Kidney epithelial cell (primary cell): ENCODE results near the gene SEMA5A. TPM values are rescaled to one million over a fixed set of nuclear protein-coding genes. Genes with fewer than 3 reads are reported as not detected.

Experiments
- DNase-seq: peaks from one replicate; pipeline ENCODE4 v3.0.0-alpha.2; 2010; ENCODE audit warnings: low read depth
- H3K27me3 ChIP-seq: 2 replicates; pipeline ENCODE4 v1.6.0; 2011; ENCODE audit warnings: low read length; ENCODE audit not compliant: control insufficient read depth, insufficient read depth
- H3K36me3 ChIP-seq: 2 replicates; pipeline ENCODE4 v1.5.1; 2011; ENCODE audit warnings: low read length; ENCODE audit not compliant: control insufficient read depth, insufficient read depth
- H3K4me3 ChIP-seq: 2 replicates; pipeline ENCODE4 v1.5.1; 2011; ENCODE audit warnings: low read depth, mild to moderate bottlenecking, control low read depth, low read length
- total RNA-seq: library from RNA; depleted of rRNA; stranded (reverse); fragments of >200 nt; gene quantifications from 2 replicates; pipeline ENCODE4 v1.2.3, GENCODE V29; 2015
- TF ChIP-seq, protein P1 (sequence below): IDR thresholded peaks from 2 replicates; pipeline ENCODE4 v1.5.1; 2011; ENCODE audit warnings: mild to moderate bottlenecking, moderate library complexity, low read length, control low read depth, inconsistent platforms; ENCODE audit not compliant: insufficient read depth, poor library complexity, severe bottlenecking

SEMA5A gene
- total RNA-seq, 1 donor from 2014 or later = 4.7 TPM

DNA sequence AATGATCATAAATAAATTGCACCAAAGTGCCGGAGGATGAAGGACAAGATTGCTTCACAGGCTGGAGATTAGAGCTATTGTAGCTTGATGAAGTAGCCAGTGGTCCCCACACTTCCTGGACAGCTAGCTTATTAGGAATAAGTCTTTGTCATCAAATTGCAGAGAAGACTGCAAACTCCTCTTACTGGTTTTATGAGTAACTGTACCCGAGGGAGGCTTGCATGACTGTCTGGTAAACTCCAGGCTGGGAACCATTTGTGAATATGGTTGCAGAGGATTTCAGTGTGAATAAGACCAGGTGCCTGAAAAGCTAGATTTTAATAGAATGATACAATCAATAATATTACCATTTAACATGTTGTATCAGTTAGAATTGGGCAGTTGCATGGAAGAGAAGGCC is 36.5 kb upstream of the SEMA5A start:
- H3K36me3 ChIP-seq = no peaks in the 10 kb centered on the region
- no peak overlapping the region for H3K4me3 ChIP-seq
- TF ChIP-seq, protein P1, sequence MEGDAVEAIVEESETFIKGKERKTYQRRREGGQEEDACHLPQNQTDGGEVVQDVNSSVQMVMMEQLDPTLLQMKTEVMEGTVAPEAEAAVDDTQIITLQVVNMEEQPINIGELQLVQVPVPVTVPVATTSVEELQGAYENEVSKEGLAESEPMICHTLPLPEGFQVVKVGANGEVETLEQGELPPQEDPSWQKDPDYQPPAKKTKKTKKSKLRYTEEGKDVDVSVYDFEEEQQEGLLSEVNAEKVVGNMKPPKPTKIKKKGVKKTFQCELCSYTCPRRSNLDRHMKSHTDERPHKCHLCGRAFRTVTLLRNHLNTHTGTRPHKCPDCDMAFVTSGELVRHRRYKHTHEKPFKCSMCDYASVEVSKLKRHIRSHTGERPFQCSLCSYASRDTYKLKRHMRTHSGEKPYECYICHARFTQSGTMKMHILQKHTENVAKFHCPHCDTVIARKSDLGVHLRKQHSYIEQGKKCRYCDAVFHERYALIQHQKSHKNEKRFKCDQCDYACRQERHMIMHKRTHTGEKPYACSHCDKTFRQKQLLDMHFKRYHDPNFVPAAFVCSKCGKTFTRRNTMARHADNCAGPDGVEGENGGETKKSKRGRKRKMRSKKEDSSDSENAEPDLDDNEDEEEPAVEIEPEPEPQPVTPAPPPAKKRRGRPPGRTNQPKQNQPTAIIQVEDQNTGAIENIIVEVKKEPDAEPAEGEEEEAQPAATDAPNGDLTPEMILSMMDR = no peak
- no peaks in the 10 kb centered on the region for H3K27me3 ChIP-seq
- DNase-seq = no peak

DNA sequence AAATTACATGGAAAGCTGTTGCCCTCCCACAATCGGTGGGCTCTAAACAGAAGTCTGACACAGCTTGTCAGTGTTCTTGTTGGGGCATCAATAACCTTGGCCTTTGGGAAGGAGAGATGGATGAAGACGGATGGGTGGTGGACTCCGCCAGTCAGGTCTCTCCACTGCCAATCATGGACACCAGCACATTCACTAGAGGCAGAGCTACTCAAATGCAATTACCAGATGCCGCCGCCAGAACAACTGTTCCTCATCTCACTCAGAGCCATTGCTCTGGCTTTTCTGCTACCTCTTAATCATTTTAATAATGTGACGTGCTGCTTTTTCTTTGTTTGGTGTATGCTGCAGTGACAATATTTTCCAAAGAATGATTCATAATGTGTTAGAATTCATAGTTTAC is 27.9 kb upstream of the SEMA5A start:
- no peaks in the 10 kb centered on the region for H3K36me3 ChIP-seq
- H3K27me3 ChIP-seq = no peaks in the 10 kb centered on the region
- no peak overlapping the region for H3K4me3 ChIP-seq
- TF ChIP-seq, protein P1 = no peak
- DNase-seq = no peak

DNA sequence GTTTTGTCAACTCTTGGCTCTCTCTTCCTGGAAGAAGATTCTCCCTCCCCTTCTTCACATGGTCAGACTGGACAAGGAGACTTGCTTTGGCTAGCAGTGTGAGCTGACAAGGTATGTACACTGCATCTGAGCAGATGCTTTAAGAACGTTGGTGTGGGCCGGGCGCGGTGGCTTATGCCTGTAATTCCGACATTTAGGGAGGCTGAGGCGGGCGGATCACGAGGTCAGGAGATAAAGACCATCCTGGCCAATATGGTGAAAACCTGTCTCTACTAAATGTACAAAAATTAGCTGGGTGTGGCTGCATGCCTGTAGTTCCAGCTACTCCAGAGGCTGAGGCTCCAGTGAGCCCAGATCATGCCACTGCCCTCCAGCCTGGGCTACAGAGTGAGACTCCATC is 26.4 kb upstream of the SEMA5A start:
- Histone ChIP-seq H3K36me3 (no peaks in the 10 kb centered on the region), H3K4me3 (no peak overlapping the region), H3K27me3 (no peaks in the 10 kb centered on the region)
- TF ChIP-seq, protein P1 = no peak
- no peak for DNase-seq

DNA sequence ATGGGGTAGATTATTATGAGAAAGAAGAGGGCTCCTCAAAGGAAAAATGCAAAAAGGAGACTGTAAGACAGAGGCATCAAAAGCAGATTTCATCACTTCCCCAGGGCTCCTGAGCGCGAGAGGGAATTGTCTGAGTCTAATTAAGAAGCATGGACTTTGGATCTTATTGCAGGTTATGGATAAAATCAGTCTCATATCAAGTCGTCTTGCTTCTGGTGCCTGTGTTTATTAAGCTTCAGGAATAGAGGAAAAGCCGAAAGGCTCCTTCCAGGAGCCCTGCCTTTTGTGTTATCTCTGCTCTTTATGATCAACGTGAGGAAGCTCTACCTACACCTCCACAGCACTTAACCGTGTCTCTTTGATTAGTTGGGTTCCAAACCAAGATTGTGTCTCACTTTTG is 25.0 kb upstream of the SEMA5A start:
- no peak for DNase-seq
- Histone ChIP-seq H3K4me3 (no peak overlapping the region), H3K27me3 (no peaks in the 10 kb centered on the region), H3K36me3 (no peaks in the 10 kb centered on the region)
- TF ChIP-seq, protein P1 = no peak

DNA sequence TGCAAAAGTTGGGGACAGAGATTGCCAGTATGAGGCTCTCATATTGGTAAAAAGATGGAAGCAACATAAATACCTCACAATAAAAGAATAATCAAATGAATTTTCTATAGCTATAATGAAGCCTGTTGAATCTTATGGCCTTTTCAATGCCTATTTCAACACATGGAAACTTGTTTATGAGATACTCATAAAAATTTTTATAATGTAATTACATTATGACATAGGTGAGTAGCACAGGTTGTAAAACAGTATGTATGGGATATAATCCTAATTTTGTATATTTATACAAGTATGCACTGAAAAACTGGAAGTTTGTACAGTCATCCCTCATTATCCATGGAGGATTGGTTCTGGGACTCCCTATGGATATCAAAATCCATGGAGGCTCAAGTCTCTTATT is 21.2 kb upstream of the SEMA5A start:
- no peak overlapping the region for H3K4me3 ChIP-seq
- no peaks in the 10 kb centered on the region for H3K27me3 ChIP-seq
- DNase-seq = no peak
- TF ChIP-seq, protein P1 = no peak
- H3K36me3 ChIP-seq = no peaks in the 10 kb centered on the region

DNA sequence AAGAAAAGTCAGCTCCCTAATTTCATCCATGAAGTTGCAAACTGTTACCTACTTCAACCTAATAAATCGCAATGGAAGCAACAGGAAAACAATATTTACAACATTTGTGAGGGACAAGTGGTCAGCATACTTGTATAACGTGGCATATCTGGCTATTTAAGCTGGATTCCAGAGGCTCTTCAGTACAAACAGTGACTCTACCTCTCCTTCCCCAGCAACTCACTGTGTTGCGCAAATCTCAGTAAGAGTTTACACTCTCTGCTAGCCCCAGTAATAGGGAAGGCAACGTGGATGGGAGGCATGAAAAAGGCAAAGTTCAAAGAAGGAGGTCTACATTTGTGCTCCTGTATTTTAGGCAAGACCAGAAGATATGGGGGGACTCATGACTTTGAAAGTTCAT is 18.9 kb upstream of the SEMA5A start:
- TF ChIP-seq, protein P1 = no peak
- H3K36me3 ChIP-seq = no peaks in the 10 kb centered on the region
- no peak for DNase-seq
- H3K27me3 ChIP-seq = no peaks in the 10 kb centered on the region
- H3K4me3 ChIP-seq = no peak overlapping the region
